Nucleus accumbens (tissue), 56 donors: ENCODE results near the gene PPRC1.
"Not testable (repeated sequence)": the region's sequence is repeated elsewhere in the genome, so short reads cannot be mapped to it uniquely, and the experiment has no call there.

Experiments used
- DNase-seq, 56 donors: peaks; one replicate each; lab custom pipeline; 2025; lab: John Stamatoyannopoulos, UW

The PPRC1 gene

DNA sequence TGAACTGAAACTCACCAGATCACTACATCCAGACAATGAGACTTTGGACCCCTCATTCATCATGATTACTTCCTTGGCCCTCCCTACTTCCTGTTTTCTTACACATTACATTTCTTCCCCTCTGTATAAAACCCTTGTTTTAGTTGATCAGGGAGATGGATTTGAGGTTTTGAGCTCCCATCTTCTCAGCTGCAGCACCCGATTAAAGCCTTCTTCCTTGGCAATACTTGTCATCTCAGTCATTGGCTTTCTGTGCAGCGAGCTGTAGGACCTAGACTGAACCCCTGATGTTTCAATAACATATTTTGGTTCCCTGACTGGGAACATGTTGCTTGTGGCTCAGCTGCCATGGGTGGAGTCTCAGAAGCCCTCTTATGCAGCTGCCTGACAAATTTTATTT lies 52.4 kb downstream of the PPRC1 start:
- DNase-seq = no peak

GRCh38 chr10:102185811-102186527 lies 53.1 kb downstream of the PPRC1 start:
- no peak for DNase-seq

- no peak for DNase-seq
These were observed 55.6 kb downstream of the PPRC1 start for GRCh38 chr10:102188298-102188940.

GRCh38 chr10:102188941-102189898 lies 56.4 kb downstream of the PPRC1 start:
- DNase-seq = not testable (repeated sequence)

DNA sequence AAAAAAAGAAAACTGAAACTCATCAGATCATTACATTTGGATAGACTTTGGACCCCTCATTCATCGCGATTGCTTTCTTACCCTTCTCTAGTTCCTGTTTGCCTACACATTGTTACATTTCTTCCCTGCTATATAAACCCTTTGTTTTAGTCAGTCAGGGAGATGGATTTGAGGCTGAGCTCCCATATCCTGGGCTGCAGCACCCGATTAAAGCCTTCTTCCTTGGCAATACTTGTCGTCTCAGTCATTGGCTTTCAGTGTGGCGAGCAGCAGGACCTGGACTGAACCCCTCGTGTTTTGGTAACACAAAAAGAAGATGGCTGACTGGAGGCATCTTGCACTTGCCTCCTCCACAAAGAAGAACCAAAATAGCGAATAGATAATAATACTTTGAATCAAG lies 59.1 kb downstream of the PPRC1 start:
- no peak for DNase-seq

- no peak for DNase-seq
These were observed 62.5 kb downstream of the PPRC1 start for GRCh38 chr10:102195296-102195870.

- DNase-seq = no peak
These were observed 64.1 kb downstream of the PPRC1 start for GRCh38 chr10:102196893-102197292.

- no peak for DNase-seq
These were observed 65.2 kb downstream of the PPRC1 start for GRCh38 chr10:102198027-102198426.
